Activated CD8-positive, alpha-beta T cell treated with anti-CD3 and anti-CD28 coated beads for 36 hours (primary cell): Measurements from ENCODE around the gene HABP2. TPM values are rescaled to one million over a fixed set of nuclear protein-coding genes. Genes with fewer than 3 reads are reported as not detected.

Experiments used
- ATAC-seq: fragments of 200-7000 bp; cut with Tn5 transposase; one replicate; pipeline ENCODE4 v1.10.0; 2021; ENCODE audit warnings: mild to moderate bottlenecking, moderate library complexity
- CTCF ChIA-PET: fragments of 350-600 bp; sonication (Branson Sonifier 250); formaldehyde crosslinking; loops from one replicate; lab custom pipeline; 2021; ENCODE audit warnings: antibody characterized with exemption; lab: Charles Lee
- POLR2A ChIA-PET: fragments of 350-600 bp; sonication (Branson Sonifier 250); formaldehyde crosslinking; loops from one replicate; lab custom pipeline; 2021; ENCODE audit warnings: antibody characterized with exemption; lab: Charles Lee
- DNase-seq: peaks from one replicate; pipeline ENCODE4 v3.0.0-alpha.2; 2020
- H3K27ac Mint-ChIP-seq: one replicate; pipeline ENCODE4 v1.8.0; 2021; ENCODE audit warnings: mild to moderate bottlenecking, mixed read lengths
- H3K27me3 Mint-ChIP-seq: one replicate; pipeline ENCODE4 v1.8.0; 2021; ENCODE audit warnings: mixed read lengths
- H3K36me3 Mint-ChIP-seq: one replicate; pipeline ENCODE4 v1.8.0; 2021; ENCODE audit warnings: low read depth, mixed read lengths
- H3K4me1 Mint-ChIP-seq: one replicate; pipeline ENCODE4 v1.8.0; 2021; ENCODE audit warnings: low read depth, mixed read lengths
- H3K4me3 Mint-ChIP-seq: one replicate; pipeline ENCODE4 v1.8.0; 2021; ENCODE audit warnings: mild to moderate bottlenecking, moderate library complexity, mixed read lengths
- H3K9me3 Mint-ChIP-seq: one replicate; pipeline ENCODE4 v1.8.0; 2021; ENCODE audit warnings: mixed read lengths
- CTCF ChIP-seq: fragments of 200-600 bp; IDR thresholded peaks from one replicate; pipeline ENCODE4 v1.8.0; 2022; ENCODE audit warnings: antibody characterized with exemption, mild to moderate bottlenecking
- intact Hi-C: fragments of 100-400 bp; cut with micrococcal nuclease; formaldehyde crosslinking; loops from one replicate; pipeline ENCODE4 v1.10.0; 2022
- total RNA-seq, 2 experiments: library from RNA; stranded (reverse); gene quantifications; one replicate each; pipeline ENCODE4 v1.2.3, GENCODE V29; 2021

Gene HABP2
- total RNA-seq, 2 experiments from 2014 or later: not detected

- TF ChIP-seq CTCF: no peak
- peaks cover 7% of the 10 kb centered on the region for H3K27me3 Mint-ChIP-seq
- no peaks in the 10 kb centered on the region for H3K4me1 Mint-ChIP-seq
- H3K36me3 Mint-ChIP-seq: no peaks in the 10 kb centered on the region
- no peak overlapping the region for H3K4me3 Mint-ChIP-seq
- no peak for ATAC-seq
- intact Hi-C loops: no loop called here
- H3K9me3 Mint-ChIP-seq: no peaks in the 10 kb centered on the region
- DNase-seq: no peak
- H3K27ac Mint-ChIP-seq: no peak overlapping the region
- CTCF ChIA-PET: no interaction called here
- POLR2A ChIA-PET: no interaction called here
These were observed 2.5 kb upstream of the HABP2 start for GRCh38 chr10:113550365-113550764.

GRCh38 chr10:113552014-113552413 is 839 bp upstream of the HABP2 start:
- intact Hi-C loops: no loop called here
- H3K4me3 Mint-ChIP-seq: no peak overlapping the region
- DNase-seq: no peak
- H3K27me3 Mint-ChIP-seq: peaks cover 12% of the 10 kb centered on the region
- no peaks in the 10 kb centered on the region for H3K4me1 Mint-ChIP-seq
- TF ChIP-seq CTCF: no peak
- no peak for ATAC-seq
- ChIA-PET POLR2A (no interaction called here), CTCF (no interaction called here)
- no peaks in the 10 kb centered on the region for H3K9me3 Mint-ChIP-seq
- H3K27ac Mint-ChIP-seq: no peak overlapping the region
- no peaks in the 10 kb centered on the region for H3K36me3 Mint-ChIP-seq

- TF ChIP-seq CTCF: no peak
- CTCF ChIA-PET: no interaction called here
- ATAC-seq (no peak), DNase-seq (no peak)
- Mint-ChIP-seq H3K36me3 (no peaks in the 10 kb centered on the region), H3K9me3 (no peaks in the 10 kb centered on the region), H3K4me1 (no peaks in the 10 kb centered on the region), H3K4me3 (no peak overlapping the region), H3K27ac (no peak overlapping the region), H3K27me3 (peaks cover 20% of the 10 kb centered on the region)
- intact Hi-C loops: no loop called here
- POLR2A ChIA-PET: no interaction called here
These were observed 296 bp downstream of the HABP2 start for GRCh38 chr10:113553149-113553548.

GRCh38 chr10:113554214-113554613 is 1.4 kb downstream of the HABP2 start:
- no peak for TF ChIP-seq CTCF
- POLR2A ChIA-PET: no interaction called here
- ATAC-seq (no peak), DNase-seq (no peak)
- Mint-ChIP-seq H3K36me3 (no peaks in the 10 kb centered on the region), H3K4me1 (no peaks in the 10 kb centered on the region), H3K27ac (no peak overlapping the region), H3K4me3 (no peak overlapping the region), H3K27me3 (peaks cover 20% of the 10 kb centered on the region), H3K9me3 (no peaks in the 10 kb centered on the region)
- intact Hi-C loops: no loop called here
- CTCF ChIA-PET: interaction anchor here (1.1 to 1.3 kb wide), 2 partner anchors 54 to 169 kb away, joined by 3 read pairs; no protein-coding TSS in a partner anchor

- H3K27me3 Mint-ChIP-seq: peaks cover 20% of the 10 kb centered on the region
- CTCF ChIA-PET: interaction anchor here (1.1 to 1.2 kb wide), 2 partner anchors 8 to 55 kb away, joined by 3 to 5 read pairs; no protein-coding TSS in a partner anchor
- intact Hi-C loops: no loop called here
- DNase-seq: no peak
- H3K4me3 Mint-ChIP-seq: no peak overlapping the region
- no peaks in the 10 kb centered on the region for H3K4me1 Mint-ChIP-seq
- H3K27ac Mint-ChIP-seq: no peak overlapping the region
- no peak for TF ChIP-seq CTCF
- H3K9me3 Mint-ChIP-seq: no peaks in the 10 kb centered on the region
- no peaks in the 10 kb centered on the region for H3K36me3 Mint-ChIP-seq
- ATAC-seq: no peak
- POLR2A ChIA-PET: no interaction called here
These were observed 2.4 kb downstream of the HABP2 start for GRCh38 chr10:113555245-113555644.
